Vagina (tissue), 2 donors: ENCODE results near the gene CLEC16A. TPM values are rescaled to one million over a fixed set of nuclear protein-coding genes. Genes with fewer than 3 reads are reported as not detected.
"Not testable (repeated sequence)": the region's sequence is repeated elsewhere in the genome, so short reads cannot be mapped to it uniquely, and the experiment has no call there.

Source experiments
- DNase-seq, 2 donors: peaks; one replicate each; pipeline ENCODE4 v3.0.0-alpha.2; 2017; ENCODE audit errors: extremely low spot score in 2 of 2
- H3K27ac ChIP-seq: fragments of 200-600 bp; sonication (generic); one replicate; pipeline ENCODE4 v1.5.1; 2019
- H3K27me3 ChIP-seq: fragments of 200-600 bp; sonication (generic); one replicate; pipeline ENCODE4 v1.5.1; 2019
- H3K36me3 ChIP-seq, 2 donors: fragments of 200-600 bp; sonication (generic); one replicate each; pipeline ENCODE4 v1.5.1; 2017 to 2019
- H3K4me1 ChIP-seq: fragments of 200-600 bp; sonication (generic); one replicate; pipeline ENCODE4 v1.5.1; 2019
- H3K4me3 ChIP-seq, 2 donors: fragments of 200-600 bp; sonication (generic); 1 replicate in 1 of 2; 2 replicates in 1 of 2; pipeline ENCODE4 v1.5.1; 2016 to 2019
- H3K9me3 ChIP-seq: fragments of 200-600 bp; sonication (generic); one replicate; pipeline ENCODE4 v1.5.1; 2019
- POLR2A ChIP-seq, 2 donors: fragments of 450-650 bp; IDR thresholded peaks; one replicate each; pipeline ENCODE4 v1.6.1; 2017; ENCODE audit warnings: antibody characterized with exemption in 2 of 2, mild to moderate bottlenecking in 2 of 2, moderate library complexity in 2 of 2
- POLR2AphosphoS5 ChIP-seq, 2 donors: sonication (generic); formaldehyde crosslinking; IDR thresholded peaks; one replicate each; pipeline ENCODE4 v1.9.0; 2017; ENCODE audit warnings: antibody characterized with exemption in 2 of 2, mild to moderate bottlenecking in 2 of 2, low read depth in 1 of 2; ENCODE audit not compliant: insufficient read depth in 1 of 2
- intact Hi-C: fragments of 100-400 bp; cut with DNase I; formaldehyde crosslinking; loops from one replicate; pipeline ENCODE4 v1.15.1; 2023
- total RNA-seq: library from RNA; depleted of rRNA; stranded (reverse); fragments of >200 nt; gene quantifications from one replicate; pipeline ENCODE4 v1.2.3, GENCODE V29; 2016
- TF ChIP-seq, protein P1 (sequence below), 3 experiments: fragments of 450-650 bp in 2 of 3; fragments of 200-600 bp in 1 of 3; sonication (generic) in 1 of 3; IDR thresholded peaks; one replicate each; pipeline ENCODE4 v1.5.1; 2017 to 2019; ENCODE audit warnings: antibody characterized with exemption in 3 of 3, mild to moderate bottlenecking in 2 of 3, moderate library complexity in 2 of 3

The CLEC16A gene
- total RNA-seq, 1 donor from 2014 or later = 21.6 TPM

DNA sequence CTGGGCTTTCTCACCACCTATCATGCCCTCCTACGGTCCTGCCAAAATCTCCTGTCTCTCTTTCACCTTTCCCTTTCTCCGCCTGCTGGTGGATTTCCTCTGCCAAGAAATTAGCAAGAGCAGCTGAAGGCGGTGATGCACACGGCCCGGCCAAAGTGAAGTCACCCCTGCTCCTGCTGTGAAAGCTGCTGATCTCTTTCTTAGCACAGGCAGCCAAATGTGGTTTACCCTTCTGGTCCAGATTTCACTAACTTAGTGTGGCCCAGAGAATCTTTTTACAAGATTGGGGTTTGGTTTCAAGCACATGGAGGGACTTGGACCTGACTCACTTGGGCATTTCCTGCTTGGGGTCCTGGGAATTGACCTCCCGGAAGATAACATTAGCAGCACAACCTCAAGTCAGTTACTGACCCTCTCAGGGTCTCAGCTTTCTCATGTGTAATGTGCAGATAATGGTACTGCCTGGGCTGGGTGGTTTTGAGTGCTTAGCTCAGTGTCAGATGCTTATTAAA lies 155.9 kb downstream of the CLEC16A start:
- H3K4me1 ChIP-seq = peaks cover 59% of the 10 kb centered on the region

DNA sequence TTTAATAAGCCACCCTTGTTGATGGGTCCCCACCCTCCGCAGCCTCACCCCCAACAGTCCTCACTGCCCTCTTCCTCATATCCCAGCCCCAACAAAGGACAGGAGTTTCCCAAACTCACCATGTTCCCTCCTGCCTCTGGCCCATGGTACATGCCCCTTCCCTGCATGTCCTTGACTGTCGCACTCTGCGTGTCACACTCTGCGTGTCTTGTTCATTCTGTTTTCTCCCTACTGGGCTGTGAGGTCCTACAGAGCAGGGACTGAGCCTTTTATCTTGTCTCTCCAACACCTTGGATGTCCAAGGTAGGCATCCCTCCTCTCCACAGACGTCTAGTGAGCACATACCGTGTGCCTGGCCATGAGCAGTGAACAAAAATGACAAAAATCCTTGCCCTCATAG lies 156.9 kb downstream of the CLEC16A start:
- Histone ChIP-seq H3K9me3 (no peaks in the 10 kb centered on the region), H3K4me3 (no peak overlapping the region), H3K4me1 (peaks cover 59% of the 10 kb centered on the region), H3K36me3 (no peaks in the 10 kb centered on the region), H3K27me3 (no peaks in the 10 kb centered on the region), H3K27ac (peak overlapping the region; percentile 79)
- no peak for DNase-seq
- no peak for TF ChIP-seq POLR2AphosphoS5 (IDR thresholded peaks at IDR 0.05; ENCODE audit: insufficient read depth in 1 of 2, low read depth in 1 of 2)
- TF ChIP-seq POLR2A (IDR thresholded peaks at IDR 0.05) = no peak
- TF ChIP-seq, protein P1, sequence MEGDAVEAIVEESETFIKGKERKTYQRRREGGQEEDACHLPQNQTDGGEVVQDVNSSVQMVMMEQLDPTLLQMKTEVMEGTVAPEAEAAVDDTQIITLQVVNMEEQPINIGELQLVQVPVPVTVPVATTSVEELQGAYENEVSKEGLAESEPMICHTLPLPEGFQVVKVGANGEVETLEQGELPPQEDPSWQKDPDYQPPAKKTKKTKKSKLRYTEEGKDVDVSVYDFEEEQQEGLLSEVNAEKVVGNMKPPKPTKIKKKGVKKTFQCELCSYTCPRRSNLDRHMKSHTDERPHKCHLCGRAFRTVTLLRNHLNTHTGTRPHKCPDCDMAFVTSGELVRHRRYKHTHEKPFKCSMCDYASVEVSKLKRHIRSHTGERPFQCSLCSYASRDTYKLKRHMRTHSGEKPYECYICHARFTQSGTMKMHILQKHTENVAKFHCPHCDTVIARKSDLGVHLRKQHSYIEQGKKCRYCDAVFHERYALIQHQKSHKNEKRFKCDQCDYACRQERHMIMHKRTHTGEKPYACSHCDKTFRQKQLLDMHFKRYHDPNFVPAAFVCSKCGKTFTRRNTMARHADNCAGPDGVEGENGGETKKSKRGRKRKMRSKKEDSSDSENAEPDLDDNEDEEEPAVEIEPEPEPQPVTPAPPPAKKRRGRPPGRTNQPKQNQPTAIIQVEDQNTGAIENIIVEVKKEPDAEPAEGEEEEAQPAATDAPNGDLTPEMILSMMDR (IDR thresholded peaks at IDR 0.05) = no peak
- intact Hi-C loops = loop anchor here (10.0 kb wide), 1 partner anchor 126 kb away; no protein-coding TSS in a partner anchor

More for the DNA sequence above, 155.9 kb downstream of the CLEC16A start:
- H3K27ac ChIP-seq = peak overlapping the region; percentile 79
- H3K27me3 ChIP-seq = no peaks in the 10 kb centered on the region
- H3K9me3 ChIP-seq = no peaks in the 10 kb centered on the region
- H3K36me3 ChIP-seq = no peaks in the 10 kb centered on the region
- no peak overlapping the region for H3K4me3 ChIP-seq
- no peak for DNase-seq
- TF ChIP-seq POLR2A (IDR thresholded peaks at IDR 0.05) (no peak), POLR2AphosphoS5 (IDR thresholded peaks at IDR 0.05; ENCODE audit: insufficient read depth in 1 of 2, low read depth in 1 of 2) (no peak)
- TF ChIP-seq, protein P1 (IDR thresholded peaks at IDR 0.05) = no peak
- intact Hi-C loops = loop anchor here (10.0 kb wide), 1 partner anchor 125 kb away; no protein-coding TSS in a partner anchor

DNA sequence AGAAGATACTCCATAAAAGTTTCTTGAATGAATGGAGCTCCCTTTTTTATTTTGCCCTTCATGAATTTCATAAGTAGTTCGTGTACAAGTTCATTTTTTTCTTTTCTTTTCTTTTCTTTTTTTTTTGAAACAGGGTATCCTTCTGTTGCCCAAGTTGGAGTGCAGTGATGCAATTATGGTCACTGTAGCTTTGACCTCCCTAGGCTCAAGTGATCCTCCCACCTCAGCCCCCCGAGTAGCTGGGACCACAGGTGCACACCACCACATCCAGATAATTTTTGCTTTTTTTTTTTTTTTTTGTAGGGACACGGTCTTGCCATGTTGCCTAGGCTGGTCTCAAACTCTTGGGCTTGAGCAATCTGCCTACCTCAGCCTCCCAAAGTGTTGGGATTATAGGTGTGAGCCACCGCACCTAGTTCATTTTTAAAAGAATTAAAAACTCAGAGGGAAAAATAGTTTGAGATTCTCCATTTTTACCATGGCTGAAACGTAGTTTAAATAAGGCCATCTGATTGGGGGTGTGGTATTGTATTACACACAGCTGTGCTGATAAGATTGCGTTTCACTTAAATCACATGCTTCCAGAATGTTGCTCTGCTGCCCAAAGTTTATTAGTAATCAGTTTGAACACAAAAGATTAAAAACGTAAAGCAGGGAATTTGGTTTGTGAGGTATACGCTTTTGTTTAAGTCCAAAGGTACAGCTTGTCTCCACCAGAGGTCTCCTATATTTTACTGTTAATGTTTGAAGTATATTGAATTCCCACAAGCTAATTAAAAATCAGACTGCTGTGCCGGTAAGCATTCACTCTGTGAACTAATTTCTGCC lies 157.5 kb downstream of the CLEC16A start:
- H3K27me3 ChIP-seq = no peaks in the 10 kb centered on the region
- no peaks in the 10 kb centered on the region for H3K9me3 ChIP-seq
- intact Hi-C loops = loop anchor here (10.0 kb wide), 1 partner anchor 127 kb away; no protein-coding TSS in a partner anchor
- peaks cover 59% of the 10 kb centered on the region for H3K4me1 ChIP-seq
- no peak for DNase-seq
- no peaks in the 10 kb centered on the region for H3K36me3 ChIP-seq
- H3K27ac ChIP-seq = peak overlapping the region; percentile 81
- TF ChIP-seq POLR2AphosphoS5 (IDR thresholded peaks at IDR 0.05; ENCODE audit: insufficient read depth in 1 of 2, low read depth in 1 of 2) (no peak), POLR2A (IDR thresholded peaks at IDR 0.05) (no peak)
- TF ChIP-seq, protein P1 (IDR thresholded peaks at IDR 0.05) = no peak
- H3K4me3 ChIP-seq = no peak overlapping the region

DNA sequence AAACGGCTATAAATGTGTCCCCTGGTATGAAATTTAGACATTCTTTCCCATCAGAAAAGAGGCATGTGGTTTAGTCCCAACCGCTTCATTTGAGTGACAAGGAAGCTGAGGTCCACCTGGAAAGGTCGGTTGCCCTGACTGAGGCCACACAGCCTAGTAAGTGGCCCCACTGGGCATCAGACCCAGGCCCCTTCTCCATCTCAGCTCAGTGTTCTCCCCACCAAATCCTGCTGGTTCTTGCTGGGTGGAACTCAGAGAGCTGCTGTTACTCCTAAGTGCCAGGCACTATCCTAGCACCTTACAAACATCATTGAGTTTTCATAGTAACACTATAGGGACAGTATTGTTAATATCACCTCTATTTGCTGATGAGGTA lies 158.1 kb downstream of the CLEC16A start:
- intact Hi-C loops = loop anchor here (10.0 kb wide), 1 partner anchor 128 kb away; no protein-coding TSS in a partner anchor
- Histone ChIP-seq H3K36me3 (no peaks in the 10 kb centered on the region), H3K27me3 (no peaks in the 10 kb centered on the region), H3K27ac (peak overlapping the region; percentile 81), H3K9me3 (no peaks in the 10 kb centered on the region), H3K4me3 (no peak overlapping the region), H3K4me1 (peaks cover 59% of the 10 kb centered on the region)
- no peak for TF ChIP-seq POLR2AphosphoS5 (IDR thresholded peaks at IDR 0.05; ENCODE audit: insufficient read depth in 1 of 2, low read depth in 1 of 2)
- TF ChIP-seq, protein P1 (IDR thresholded peaks at IDR 0.05) = no peak
- DNase-seq = no peak

DNA sequence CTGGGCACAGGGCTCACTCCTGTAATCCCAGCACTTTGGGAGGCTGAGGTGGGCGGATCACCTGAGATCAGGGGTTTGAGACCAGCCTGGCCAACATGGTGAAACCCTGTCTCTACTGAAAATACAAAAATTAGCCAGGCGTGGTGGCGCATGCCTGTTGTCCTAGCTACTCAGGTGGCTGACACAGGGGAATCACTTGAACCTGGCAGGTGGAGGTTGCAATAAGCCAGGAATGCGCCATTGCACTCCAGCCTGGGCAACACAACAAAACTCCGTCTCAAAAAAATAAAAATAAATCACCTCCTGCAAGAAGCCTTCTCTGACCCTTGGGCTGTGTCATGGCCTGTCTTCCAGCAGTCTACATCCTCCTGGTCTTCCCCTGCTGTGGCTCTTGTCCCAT lies 158.9 kb downstream of the CLEC16A start:
- not testable (repeated sequence) for H3K4me3 ChIP-seq, H3K27me3 ChIP-seq, H3K36me3 ChIP-seq, DNase-seq, H3K9me3 ChIP-seq
- Histone ChIP-seq H3K27ac (peak overlapping the region; percentile 81), H3K4me1 (peaks cover 58% of the 10 kb centered on the region)
- intact Hi-C loops = loop anchor here (10.0 kb wide), 1 partner anchor 128 kb away; no protein-coding TSS in a partner anchor
